SK-N-SH (cell line): Measurements from ENCODE around the gene CLIC1. TPM values are rescaled to one million over a fixed set of nuclear protein-coding genes. Genes with fewer than 3 reads are reported as not detected.

Experiments used
- CHD2 ChIP-seq: fragments of 150-350 bp; IDR thresholded peaks from 2 replicates; pipeline ENCODE4 v1.6.1; 2018; ENCODE audit warnings: low read length; ENCODE audit not compliant: partially characterized antibody
- FOSL2 ChIP-seq: IDR thresholded peaks from 2 replicates; pipeline ENCODE4 v1.4.0; 2012; ENCODE audit warnings: low read depth, mild to moderate bottlenecking, moderate library complexity, borderline replicate concordance
- FOXM1 ChIP-seq: IDR thresholded peaks from 2 replicates; pipeline ENCODE4 v1.4.0; 2012; ENCODE audit warnings: low read depth, mild to moderate bottlenecking
- GATA2 ChIP-seq: sonication (generic); formaldehyde crosslinking; IDR thresholded peaks from 2 replicates; pipeline ENCODE4 v1.5.0; 2020; ENCODE audit warnings: mild to moderate bottlenecking, missing genetic modification reagents
- MAX ChIP-seq: IDR thresholded peaks from 2 replicates; pipeline ENCODE4 v1.4.0; 2012; ENCODE audit warnings: low read depth
- MEF2A ChIP-seq: IDR thresholded peaks from 2 replicates; pipeline ENCODE4 v1.4.0; 2012; ENCODE audit warnings: low read depth, borderline replicate concordance
- MXI1 ChIP-seq: IDR thresholded peaks from 2 replicates; pipeline ENCODE4 v1.6.1; 2012; ENCODE audit warnings: mild to moderate bottlenecking, low read depth, low read length, improper control_type of control experiment
- NFIC ChIP-seq: IDR thresholded peaks from 2 replicates; pipeline ENCODE4 v1.4.0; 2012; ENCODE audit warnings: borderline replicate concordance
- PBX3 ChIP-seq: IDR thresholded peaks from 2 replicates; pipeline ENCODE4; 2012
- RAD21 ChIP-seq: IDR thresholded peaks from 2 replicates; pipeline ENCODE4 v1.6.1; 2012; ENCODE audit warnings: mild to moderate bottlenecking, low read length
- RCOR1 ChIP-seq: fragments of 150-350 bp; IDR thresholded peaks from 2 replicates; pipeline ENCODE4 v1.6.1; 2017; ENCODE audit warnings: antibody characterized with exemption, low read length
- REST ChIP-seq: IDR thresholded peaks from 2 replicates; pipeline ENCODE4 v1.6.1; 2012; ENCODE audit warnings: mild to moderate bottlenecking, low read depth, low read length, moderate library complexity
- RFX5 ChIP-seq: IDR thresholded peaks from 2 replicates; pipeline ENCODE4 v1.6.1; 2012; ENCODE audit warnings: mild to moderate bottlenecking, improper control_type of control experiment, low read length
- RXRA ChIP-seq: IDR thresholded peaks from 2 replicates; pipeline ENCODE4 v1.4.0; 2012; ENCODE audit warnings: low read depth, mild to moderate bottlenecking, borderline replicate concordance
- SIN3A ChIP-seq: IDR thresholded peaks from 2 replicates; pipeline ENCODE4 v1.6.1; 2012; ENCODE audit warnings: low read depth, mild to moderate bottlenecking, low read length, moderate library complexity, borderline replicate concordance
- TAF1 ChIP-seq: IDR thresholded peaks from 2 replicates; pipeline ENCODE4 v1.6.1; 2012; ENCODE audit warnings: low read depth, mild to moderate bottlenecking, low read length, moderate library complexity, borderline replicate concordance
- TCF12 ChIP-seq: IDR thresholded peaks from 2 replicates; pipeline ENCODE4 v1.4.0; 2012
- TEAD4 ChIP-seq: IDR thresholded peaks from 2 replicates; pipeline ENCODE4 v1.4.0; 2012; ENCODE audit warnings: mild to moderate bottlenecking, borderline replicate concordance; ENCODE audit not compliant: insufficient read depth
- USF1 ChIP-seq: IDR thresholded peaks from 2 replicates; pipeline ENCODE4 v1.4.0; 2012; ENCODE audit warnings: low read depth, borderline replicate concordance
- ZBTB33 ChIP-seq: IDR thresholded peaks from 2 replicates; pipeline ENCODE4 v1.4.0; 2012; ENCODE audit warnings: low read depth, borderline replicate concordance
- polyA plus RNA-seq, 3 experiments: library from polyadenylated mRNA; depleted of rRNA; stranded (reverse); fragments of >200 nt; gene quantifications; 2 replicates each; pipeline ENCODE4 v1.2.3, GENCODE V29; 2012

Gene CLIC1
- polyA plus RNA-seq, 1 of the 3 experiments (the other 2 are of a cell fraction) = 520 TPM

GRCh38 chr6:31739639-31740396 is 3.5 kb upstream of the CLIC1 start, which contains the start of gene MSH5 (continued):
- peak; percentile 98 for TF ChIP-seq MXI1
- TF ChIP-seq REST = 0 out of 2 replicates have a peak, but pooled peaks have one; percentile 40
- peak; percentile 52; the same call in 1 of the 2 replicates for TF ChIP-seq FOXM1
- 0 out of 2 replicates have a peak, but pooled peaks have one; percentile 34 for TF ChIP-seq SIN3A
- peak; percentile 85 for TF ChIP-seq ZBTB33
- peak; percentile 62 for TF ChIP-seq PBX3
- TF ChIP-seq RXRA = no peak
- no peak for TF ChIP-seq FOSL2
- TF ChIP-seq MAX = peak; percentile 94
- peak; percentile 1; the same call in 1 of the 2 replicates for TF ChIP-seq TCF12
- 0 out of 2 replicates have a peak, but pooled peaks have one; percentile 11 for TF ChIP-seq TEAD4
- TF ChIP-seq USF1 = no peak
- no peak for TF ChIP-seq MEF2A
- peak; percentile 86 for TF ChIP-seq TAF1
- no peak for TF ChIP-seq GATA2 (CRISPR knock-in tag)
- TF ChIP-seq RCOR1 = no peak
- TF ChIP-seq RFX5 = peak; percentile 84
- peak; percentile 98 for TF ChIP-seq CHD2
- TF ChIP-seq RAD21 = no peak
- no peak for TF ChIP-seq NFIC
